CD4-positive, alpha-beta T cell treated with Interleukin-12 subunit alpha and Interleukin-12 subunit beta, for 1 hour (primary cell): ENCODE results near the gene CEP55.

Experiments used
- DNase-seq: peaks from one replicate; pipeline ENCODE4 v3.0.0-alpha.2; 2020

CEP55 gene

DNA sequence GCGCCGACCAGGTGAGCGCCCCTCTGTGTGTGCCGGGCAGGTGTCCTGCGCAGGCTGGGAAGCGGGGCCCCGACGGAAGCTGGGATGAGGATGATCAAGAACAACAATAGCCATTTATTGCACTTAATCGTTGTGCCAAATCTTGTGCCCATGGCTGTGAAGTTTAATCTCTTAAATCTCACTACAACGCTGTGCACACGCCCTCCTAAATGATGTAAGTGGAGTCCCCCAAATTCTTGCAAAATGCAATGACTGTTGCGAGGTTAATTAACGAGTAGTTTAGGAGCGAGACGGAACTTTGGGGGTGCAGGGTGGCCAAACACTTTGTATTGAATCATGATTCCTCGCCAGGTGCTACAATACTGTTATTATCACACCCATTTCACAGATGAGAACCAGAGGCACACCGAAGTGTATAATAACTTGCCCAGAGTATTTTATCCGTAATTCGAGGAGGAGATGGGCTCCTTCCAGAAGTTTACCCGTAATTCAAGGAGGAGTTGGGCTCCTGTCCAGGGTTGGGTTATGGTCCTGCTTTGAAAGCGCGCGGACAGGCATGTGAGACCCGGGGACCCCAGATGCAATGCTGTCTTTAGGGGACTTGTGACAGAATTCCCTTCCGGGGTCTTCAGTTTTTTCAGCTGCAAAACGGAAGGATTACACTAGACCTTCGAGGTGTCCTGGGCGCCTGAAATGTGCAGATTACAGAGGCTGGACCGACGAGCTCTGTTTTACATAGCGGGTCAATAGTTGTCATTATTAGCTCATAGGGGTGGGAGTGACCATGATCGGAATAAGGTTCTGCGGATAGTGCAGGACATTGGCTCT is 71.1 kb downstream of the CEP55 start:
- DNase-seq: no peak

- DNase-seq: no peak
Measured at GRCh38 chr10:93568105-93568390, 71.6 kb downstream of the CEP55 start.

DNA sequence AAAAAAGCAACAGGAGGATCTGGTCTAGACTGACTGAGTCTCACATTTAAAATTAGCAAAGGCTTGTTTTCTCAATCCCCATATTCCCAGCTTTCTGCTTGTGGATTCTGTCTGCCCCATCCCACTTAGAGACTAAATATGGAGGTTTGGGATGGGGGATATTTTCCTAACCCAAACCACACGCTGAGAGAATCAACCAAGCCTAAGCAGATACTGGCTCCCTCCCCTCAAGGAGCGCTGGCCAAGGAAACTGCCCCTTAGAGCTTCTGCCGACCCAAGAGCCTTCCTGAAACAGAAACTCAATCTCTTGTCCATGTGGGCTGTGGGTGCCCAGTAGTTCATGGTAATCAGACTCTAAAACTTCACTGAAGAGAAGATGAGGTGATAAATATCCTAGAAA is 74.0 kb downstream of the CEP55 start:
- DNase-seq: no peak

GRCh38 chr10:93572606-93573005 is 76.2 kb downstream of the CEP55 start:
- no peak for DNase-seq

GRCh38 chr10:93573051-93573909 is 76.9 kb downstream of the CEP55 start:
- no peak for DNase-seq

GRCh38 chr10:93573924-93574323 is 77.5 kb downstream of the CEP55 start:
- DNase-seq: no peak

GRCh38 chr10:93576888-93577287 is 80.5 kb downstream of the CEP55 start:
- DNase-seq: no peak

- no peak for DNase-seq
Measured at GRCh38 chr10:93577565-93577964, 81.2 kb downstream of the CEP55 start.
